NCI-H1048 (cell line): ENCODE data around the gene APP.
A peak's percentile ranks its signal among the peaks of the same experiment; 100 is the strongest.

ENCODE experiments used
- DNase-seq: peaks from one replicate; lab custom pipeline; 2025; lab: John Stamatoyannopoulos, UW

APP gene

GRCh38 chr21:26170471-26171257 is at the start of gene APP:
Gene APP (minus strand): TSS chr21:26170770. CDS start chr21:26170620, 150 bp downstream.
- peak; percentile 31 for DNase-seq

- DNase-seq, result no peak
Observed at GRCh38 chr21:26212220-26212619, 41.6 kb upstream of the APP start.

DNA sequence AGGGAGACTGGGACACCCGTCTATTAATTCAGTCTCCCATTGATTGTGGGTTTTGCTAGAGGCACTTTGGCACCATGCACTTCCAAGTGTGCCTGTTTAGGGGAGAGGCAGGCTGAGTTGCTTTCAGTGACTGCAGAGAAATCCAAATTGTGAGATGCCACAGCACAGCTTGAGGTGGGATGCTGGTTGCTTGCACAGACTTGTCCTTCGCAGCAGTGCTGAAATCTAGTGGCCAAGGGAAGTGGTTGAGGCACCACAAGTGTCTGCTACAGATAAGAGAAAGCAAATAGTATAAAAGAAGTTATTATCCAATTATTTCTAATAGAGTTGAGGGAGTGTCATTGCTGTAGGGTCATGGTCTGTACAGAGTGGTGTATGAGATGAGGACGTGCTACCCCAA is 40.0 kb upstream of the APP start:
- DNase-seq, result no peak

- DNase-seq, result no peak
Observed at GRCh38 chr21:26207021-26207420, 36.5 kb upstream of the APP start.

DNA sequence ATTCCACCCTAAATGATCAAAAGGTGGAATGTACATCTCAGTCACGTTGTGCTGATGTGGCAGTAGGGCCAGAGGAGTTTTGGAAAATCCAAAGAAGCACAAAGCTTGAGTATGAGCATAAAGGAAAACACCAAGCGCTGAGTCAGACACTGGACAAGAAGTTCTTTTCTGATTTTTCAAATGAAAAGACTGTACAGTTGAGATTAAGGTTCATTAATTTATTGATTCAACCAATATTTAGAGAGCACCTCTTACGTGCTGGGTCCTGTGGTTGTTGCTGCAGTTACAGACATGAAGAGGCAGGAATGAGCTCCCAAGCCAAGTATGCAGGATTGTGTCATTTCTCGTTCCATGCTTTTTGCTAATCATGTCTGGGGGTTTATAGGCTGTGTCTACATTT is 28.9 kb upstream of the APP start:
- no peak for DNase-seq

DNA sequence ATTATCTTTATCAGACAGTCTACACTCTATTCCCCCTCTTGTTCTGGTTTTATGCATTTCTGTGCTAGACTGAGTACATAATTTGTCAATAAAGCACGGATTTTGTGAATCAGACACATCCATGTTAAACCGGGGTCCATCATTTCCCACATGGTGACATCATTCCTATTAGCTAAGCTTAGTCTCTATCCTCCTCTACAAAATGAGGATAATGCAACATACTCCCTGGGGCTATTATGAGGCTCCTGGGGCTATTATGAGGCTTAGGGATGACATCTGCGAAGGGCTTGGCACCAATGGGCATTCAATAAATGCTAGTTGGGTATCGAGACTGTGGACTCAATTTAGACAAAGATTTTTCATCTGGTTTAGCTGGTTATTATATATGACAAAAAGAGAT is 25.1 kb upstream of the APP start:
- no peak for DNase-seq

GRCh38 chr21:26194811-26195251 is 24.3 kb upstream of the APP start:
- no peak for DNase-seq

- no peak for DNase-seq
Observed at GRCh38 chr21:26194326-26194725, 23.8 kb upstream of the APP start.

- no peak for DNase-seq
Observed at GRCh38 chr21:26191609-26192008, 21.0 kb upstream of the APP start.

- no peak for DNase-seq
Observed at GRCh38 chr21:26188422-26188821, 17.9 kb upstream of the APP start.

GRCh38 chr21:26185446-26185845 is 14.9 kb upstream of the APP start:
- DNase-seq, result no peak

DNA sequence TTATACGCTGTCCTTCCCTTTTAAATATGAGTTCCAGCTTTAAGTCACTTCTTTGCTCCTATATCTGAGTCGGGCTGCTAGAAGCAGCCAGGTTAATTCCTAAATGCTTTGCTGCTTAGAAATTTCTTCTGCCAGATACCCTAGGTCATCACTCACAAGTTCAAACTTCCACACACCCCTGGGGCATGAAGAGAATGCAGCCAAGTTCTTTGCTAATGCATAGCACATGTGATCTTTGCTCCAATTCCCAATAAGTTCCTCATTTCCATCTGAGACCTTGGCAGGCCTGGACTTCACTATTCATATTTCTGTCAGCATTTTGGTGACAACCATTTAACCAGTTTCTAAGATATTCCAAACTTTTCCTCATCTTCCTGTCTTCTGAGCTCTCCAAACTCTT is 14.5 kb upstream of the APP start:
- no peak for DNase-seq

- no peak for DNase-seq
Observed at GRCh38 chr21:26179501-26179900, 8.9 kb upstream of the APP start.

GRCh38 chr21:26177746-26178426 is 7.3 kb upstream of the APP start:
- no peak for DNase-seq

- no peak for DNase-seq
Observed at GRCh38 chr21:26177187-26177586, 6.6 kb upstream of the APP start.

DNA sequence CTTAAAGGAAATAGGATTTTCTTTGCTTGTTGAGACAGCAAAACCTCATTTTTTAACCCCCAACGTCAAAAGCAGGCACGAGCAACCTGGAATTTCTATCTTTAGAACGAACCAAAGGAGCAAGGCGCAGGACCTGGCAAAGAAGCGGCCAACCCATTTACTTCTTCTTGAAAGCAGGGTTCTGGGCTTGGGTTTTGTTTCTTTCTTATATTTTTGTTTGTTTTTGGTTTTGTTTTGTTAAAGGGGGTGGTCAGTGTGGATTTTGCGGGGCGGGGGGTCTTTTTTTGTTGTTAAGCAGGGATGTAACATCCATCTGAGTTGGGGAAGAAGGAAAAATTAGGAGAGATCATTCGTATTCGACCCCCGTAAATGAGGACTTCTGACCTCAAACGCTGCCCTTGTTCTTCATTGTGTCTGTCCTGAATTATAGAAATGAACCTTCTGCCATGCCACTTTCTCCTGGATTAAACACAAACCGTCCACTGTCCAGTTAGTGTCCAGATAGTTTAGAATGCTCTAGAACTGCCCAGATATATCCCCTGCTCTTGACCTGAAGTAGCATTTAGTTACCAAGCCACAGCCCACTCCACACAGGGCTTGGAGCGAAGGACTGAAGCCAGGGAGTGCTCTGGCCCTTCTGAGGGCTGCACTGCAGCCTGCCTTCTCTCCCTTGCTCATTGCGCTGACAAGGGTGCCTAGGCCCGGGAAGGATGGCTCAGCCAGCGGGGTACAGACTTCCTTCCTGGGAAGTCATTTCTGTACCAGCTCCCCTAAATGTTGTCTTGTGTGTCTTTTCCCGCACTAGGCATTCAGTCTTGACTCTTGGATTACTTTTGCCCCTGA is 909 bp upstream of the APP start:
- no peak for DNase-seq

- peak; percentile 19 for DNase-seq
Observed at GRCh38 chr21:26169611-26170470, 729 bp downstream of the APP start.

- peak; percentile 15 for DNase-seq
Observed at GRCh38 chr21:26169061-26169610, 1.4 kb downstream of the APP start.

DNA sequence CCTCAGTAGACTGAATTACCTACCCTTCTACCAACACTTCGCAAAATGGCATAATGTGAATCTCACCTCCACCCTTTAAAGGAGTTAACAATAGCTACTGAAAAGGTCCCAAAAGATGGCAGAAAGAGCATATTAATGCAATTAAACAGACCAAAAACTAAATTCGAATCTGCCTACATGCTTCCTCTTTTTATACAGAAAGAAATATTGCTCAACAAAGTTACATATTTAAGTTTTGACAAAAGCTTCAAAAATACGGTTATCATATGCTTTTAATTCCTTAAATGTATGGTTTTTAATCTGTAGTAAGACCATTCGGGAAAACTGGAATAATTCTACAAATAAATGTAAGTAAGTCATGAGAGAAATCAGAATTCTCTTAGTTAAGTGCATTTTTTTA is 2.2 kb downstream of the APP start:
- DNase-seq, result no peak

DNA sequence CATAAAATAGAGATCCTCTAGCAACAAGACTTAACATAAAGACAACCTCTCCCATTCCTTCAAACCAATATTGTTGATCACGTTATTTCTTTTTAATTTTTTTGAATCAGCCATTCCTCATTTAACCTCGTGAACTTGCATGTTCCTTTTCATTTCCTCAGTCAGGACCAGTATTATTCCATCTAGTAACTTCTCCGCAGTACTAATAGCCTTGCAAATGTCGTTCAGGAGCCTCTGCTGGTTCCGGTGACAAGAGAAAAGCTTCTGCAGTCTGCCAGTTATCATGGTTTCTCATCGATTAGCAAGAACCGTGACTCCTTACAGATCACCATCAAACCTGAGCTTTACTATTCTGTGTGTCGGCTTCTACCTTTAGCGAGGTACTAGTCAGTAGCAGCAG is 3.0 kb downstream of the APP start:
- DNase-seq, result no peak

DNA sequence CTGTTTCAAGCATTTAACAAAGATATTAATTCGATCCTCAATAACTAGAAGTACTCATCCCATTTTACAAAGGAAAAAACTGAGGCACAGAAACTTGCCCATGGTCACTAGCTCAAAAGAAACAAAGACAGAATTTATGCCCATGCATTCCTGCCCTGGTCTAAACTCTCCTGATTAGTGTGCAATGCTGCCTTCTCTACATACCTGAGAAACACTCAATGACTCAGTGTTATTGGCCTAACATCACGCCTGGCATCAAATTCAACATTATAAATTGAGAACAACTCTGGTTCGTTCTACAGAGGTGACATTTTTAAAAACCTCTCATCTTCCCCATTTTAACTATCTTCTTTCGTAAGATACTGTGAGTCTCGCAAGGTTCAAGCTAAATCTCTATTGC is 5.2 kb downstream of the APP start:
- DNase-seq, result no peak
